SK-N-SH (cell line): ENCODE measurements around the gene BMPR1A.

Source experiments
- CTCF ChIP-seq: fragments of 200-600 bp; sonication (generic); IDR thresholded peaks from 2 replicates; pipeline ENCODE4 v1.6.1; 2017; ENCODE audit warnings: antibody characterized with exemption, mild to moderate bottlenecking, moderate library complexity
- MAX ChIP-seq: IDR thresholded peaks from 2 replicates; pipeline ENCODE4 v1.4.0; 2012; ENCODE audit warnings: low read depth
- POLR2AphosphoS5 ChIP-seq: IDR thresholded peaks from 2 replicates; pipeline ENCODE4 v1.6.1; 2012; ENCODE audit warnings: low read depth, low read length
- SMC3 ChIP-seq: IDR thresholded peaks from 2 replicates; pipeline ENCODE4 v1.6.1; 2012; ENCODE audit warnings: low read depth, low read length, improper control_type of control experiment
- ZBTB33 ChIP-seq: IDR thresholded peaks from 2 replicates; pipeline ENCODE4 v1.4.0; 2012; ENCODE audit warnings: low read depth, borderline replicate concordance

- TF ChIP-seq MAX: no peak
- no peak for TF ChIP-seq ZBTB33
- TF ChIP-seq POLR2AphosphoS5: no peak
- no peak for TF ChIP-seq SMC3
- TF ChIP-seq CTCF: no peak
These were observed 132.4 kb downstream of the BMPR1A start for GRCh38 chr10:86888585-86889381.
